ENCODE data around the gene MFSD1.

- TF ChIP-seq POLR2A (IDR thresholded peaks at IDR 0.05; ENCODE audit: low read length) (no peak), GATA1 (IDR thresholded peaks at IDR 0.05; ENCODE audit: low read depth, low read length) (no peak)
Observed at GRCh38 chr3:158875700-158876099, 73.8 kb downstream of the MFSD1 start.
